CD4-positive, CD25-positive, alpha-beta regulatory T cell (primary cell): ENCODE results near the gene COPE. TPM values are rescaled to one million over a fixed set of nuclear protein-coding genes. Genes with fewer than 3 reads are reported as not detected.
A peak's percentile ranks its signal among the peaks of the same experiment; 100 is the strongest.

Source experiments
- ATAC-seq, 2 donors: fragments of 150-1000 bp; cut with Tn5 transposase; one replicate each; pipeline ENCODE4 v1.10.0; 2021; ENCODE audit warnings: low read depth in 2 of 2, moderate number of reproducible peaks in 2 of 2, moderate library complexity in 1 of 2
- DNase-seq, 3 donors: peaks; one replicate each; pipeline versions ENCODE4 v3.0.0 to v3.0.0-alpha.2; 2012 to 2022; ENCODE audit warnings: mixed read lengths in 1 of 3
- H3K27ac ChIP-seq: one replicate; pipeline ENCODE4 v1.7.0; 2013; ENCODE audit warnings: mild to moderate bottlenecking, low read length; ENCODE audit not compliant: insufficient read depth, poor library complexity, severe bottlenecking
- H3K27me3 ChIP-seq: one replicate; pipeline ENCODE4 v1.7.0; 2013; ENCODE audit warnings: low read length; ENCODE audit not compliant: control insufficient read depth, insufficient read depth
- H3K36me3 ChIP-seq: one replicate; pipeline ENCODE4 v1.7.0; 2013; ENCODE audit warnings: mild to moderate bottlenecking, low read length, moderate library complexity; ENCODE audit not compliant: control insufficient read depth, insufficient read depth
- H3K4me1 ChIP-seq: 2 replicates; pipeline ENCODE4 v1.7.0; 2013; ENCODE audit warnings: mild to moderate bottlenecking, low read length; ENCODE audit not compliant: insufficient read depth, control insufficient read depth, poor library complexity, severe bottlenecking
- H3K4me3 ChIP-seq: one replicate; pipeline ENCODE4 v1.7.0; 2013; ENCODE audit warnings: low read depth, mild to moderate bottlenecking, low read length, moderate library complexity
- H3K9me3 ChIP-seq, 2 experiments: 1 replicate in 1 of 2; 2 replicates in 1 of 2; pipeline ENCODE4 v1.7.0; 2013; ENCODE audit warnings: low read length in 2 of 2, mild to moderate bottlenecking in 1 of 2, moderate library complexity in 1 of 2; ENCODE audit not compliant: control insufficient read depth in 2 of 2
- H3K27ac Mint-ChIP-seq, 3 donors: one replicate each; pipeline ENCODE4 v1.8.0; 2020 to 2022; ENCODE audit warnings: mild to moderate bottlenecking in 3 of 3, mixed read lengths in 3 of 3, moderate library complexity in 2 of 3
- H3K27me3 Mint-ChIP-seq: one replicate; pipeline ENCODE4 v1.8.0; 2022; ENCODE audit warnings: mild to moderate bottlenecking, mixed read lengths
- H3K36me3 Mint-ChIP-seq: one replicate; pipeline ENCODE4 v1.8.0; 2020; ENCODE audit warnings: mixed read lengths
- H3K4me1 Mint-ChIP-seq, 4 donors: one replicate each; pipeline ENCODE4 v1.8.0; 2020 to 2022; ENCODE audit warnings: mixed read lengths in 4 of 4, mild to moderate bottlenecking in 1 of 4
- H3K4me3 Mint-ChIP-seq, 4 donors: one replicate each; pipeline ENCODE4 v1.8.0; 2020 to 2022; ENCODE audit warnings: mild to moderate bottlenecking in 4 of 4, mixed read lengths in 4 of 4, moderate library complexity in 3 of 4
- H3K9me3 Mint-ChIP-seq, 7 donors: one replicate each; pipeline ENCODE4 v1.8.0; 2020 to 2022; ENCODE audit warnings: mixed read lengths in 7 of 7, mild to moderate bottlenecking in 3 of 7, moderate library complexity in 2 of 7
- polyA plus RNA-seq, 4 donors: library from polyadenylated mRNA; unstranded; fragments of 300-500 nt; fragmentation: Illumina TruSeq; gene quantifications; one replicate each; pipeline ENCODE4 v1.2.3, GENCODE V29; 2021
- total RNA-seq: library from RNA; stranded (reverse); gene quantifications from one replicate; pipeline ENCODE4 v1.2.3, GENCODE V29; 2022

Gene COPE
- total and polyA plus RNA-seq, 5 donors from 2014 or later: 165 to 314 (median 253) TPM

- Mint-ChIP-seq H3K27ac (no peak overlapping the region), H3K27me3 (no peaks in the 10 kb centered on the region), H3K4me1 (peaks cover 10 to 39% (median 25%) of the 10 kb centered on the region in 4 donors), H3K4me3 (no peak overlapping the region), H3K9me3 (no peaks in the 10 kb centered on the region), H3K36me3 (peaks cover 35% of the 10 kb centered on the region)
- peaks cover 85% of the 10 kb centered on the region for H3K36me3 ChIP-seq
- ATAC-seq: no peak
- no peak overlapping the region for H3K27ac ChIP-seq
- no peaks in the 10 kb centered on the region for H3K27me3 ChIP-seq
- H3K9me3 ChIP-seq: no peaks in the 10 kb centered on the region
- DNase-seq: no peak
- no peak overlapping the region for H3K4me3 ChIP-seq
- peaks cover 18% of the 10 kb centered on the region for H3K4me1 ChIP-seq
Measured at GRCh38 chr19:18850471-18851375, 68.5 kb downstream of the COPE start.

DNA sequence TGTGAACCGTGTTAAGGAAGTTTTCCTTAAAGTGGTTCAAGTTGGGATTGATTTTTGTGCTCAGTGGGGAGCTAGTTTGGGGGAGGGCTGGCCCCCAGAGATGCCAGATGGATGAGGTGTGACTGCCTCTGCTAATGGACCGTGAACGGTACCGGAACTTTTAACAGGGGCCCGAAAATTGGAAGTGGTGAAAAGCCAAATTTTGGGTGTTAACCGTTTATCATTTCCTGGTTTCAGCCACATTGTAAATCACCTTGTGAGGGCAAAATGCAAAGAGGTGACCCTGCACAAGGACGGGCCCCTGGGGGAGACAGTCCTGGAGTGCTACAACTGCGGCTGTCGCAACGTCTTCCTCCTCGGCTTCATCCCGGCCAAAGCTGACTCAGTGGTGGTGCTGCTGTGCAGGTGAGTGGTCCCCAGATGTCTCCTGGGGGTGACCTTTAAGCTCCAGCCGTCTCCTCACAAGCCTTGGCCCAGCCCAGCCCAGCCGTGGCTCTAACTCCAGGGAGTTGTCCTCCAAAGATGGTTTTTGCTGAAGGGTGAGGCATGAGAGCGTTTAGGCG, 69.3 kb downstream of the COPE start:
- Histone ChIP-seq H3K27ac (no peak overlapping the region), H3K4me1 (peaks cover 20% of the 10 kb centered on the region), H3K4me3 (no peak overlapping the region), H3K36me3 (peaks cover 79% of the 10 kb centered on the region), H3K27me3 (no peaks in the 10 kb centered on the region), H3K9me3 (no peaks in the 10 kb centered on the region)
- Mint-ChIP-seq H3K9me3 (no peaks in the 10 kb centered on the region), H3K4me3 (no peak overlapping the region), H3K27me3 (no peaks in the 10 kb centered on the region), H3K27ac (peak overlapping the region; percentile 59 to 86 (median 75)), H3K36me3 (peaks cover 31% of the 10 kb centered on the region), H3K4me1 (peaks cover 10 to 46% (median 31%) of the 10 kb centered on the region in 4 donors)
- no peak for ATAC-seq
- DNase-seq: no peak

Other genes with a start within 250 kb of the COPE start
- gene CRTC1, start 235.7 kb downstream of the COPE start, total RNA-seq: 20.2 TPM
- gene CRTC1, start 235.7 kb downstream of the COPE start, polyA plus RNA-seq: 1 to 10 TPM in 2 of 4 donors, under 1 TPM in 2; 0.47 to 1.5 (median 0.82) TPM
- not detected for gene COMP, start 128.1 kb downstream of the COPE start, total RNA-seq
- gene COMP, start 128.1 kb downstream of the COPE start, polyA plus RNA-seq: not detected
- gene UPF1, start 87.4 kb downstream of the COPE start, total RNA-seq: 140 TPM
- gene UPF1, start 87.4 kb downstream of the COPE start, polyA plus RNA-seq: 10 to 100 TPM in 2 of 4 donors, 1 to 10 TPM in 2; 8.6 to 11.9 (median 9.8) TPM
- gene CERS1, start 23.2 kb downstream of the COPE start, total RNA-seq: not detected
- not detected for gene CERS1, start 23.2 kb downstream of the COPE start, polyA plus RNA-seq
- gene DDX49, start 328 bp upstream of the COPE start, total RNA-seq: 48.0 TPM
- 10 to 100 TPM; 21.6 to 30.9 (median 26.4) TPM for gene DDX49, start 328 bp upstream of the COPE start, polyA plus RNA-seq
- 3.6 TPM for gene HOMER3, start 21.8 kb upstream of the COPE start, total RNA-seq
- gene HOMER3, start 21.8 kb upstream of the COPE start, polyA plus RNA-seq: 1 to 10 TPM; 2.8 to 3.9 (median 3.3) TPM
- 131 TPM for gene SUGP2, start 114.1 kb upstream of the COPE start, total RNA-seq
- gene SUGP2, start 114.1 kb upstream of the COPE start, polyA plus RNA-seq: 1 to 10 TPM; 6.2 to 9.7 (median 7.8) TPM
- 14.2 TPM for gene ARMC6, start 114.2 kb upstream of the COPE start, total RNA-seq
- gene ARMC6, start 114.2 kb upstream of the COPE start, polyA plus RNA-seq: 10 to 100 TPM; 23.7 to 36.5 (median 31.8) TPM
- gene SLC25A42, start 144.6 kb upstream of the COPE start, total RNA-seq: 32.2 TPM
- gene SLC25A42, start 144.6 kb upstream of the COPE start, polyA plus RNA-seq: 10 to 100 TPM; 10.4 to 24.0 (median 16.2) TPM
- gene TMEM161A, start 219.1 kb upstream of the COPE start, total RNA-seq: 15.6 TPM
- gene TMEM161A, start 219.1 kb upstream of the COPE start, polyA plus RNA-seq: 10 to 100 TPM; 24.0 to 26.0 (median 24.8) TPM